ENCODE data around the gene ABCC1.

ABCC1 gene

GRCh38 chr16:15960124-15960971 is 10.9 kb downstream of the ABCC1 start:
- no peak for DNase-seq (ENCODE audit: low read depth)
- H3K4me3 ChIP-seq (ENCODE audit: low read depth, low read length): no peak overlapping the region
- TF ChIP-seq, protein P1, sequence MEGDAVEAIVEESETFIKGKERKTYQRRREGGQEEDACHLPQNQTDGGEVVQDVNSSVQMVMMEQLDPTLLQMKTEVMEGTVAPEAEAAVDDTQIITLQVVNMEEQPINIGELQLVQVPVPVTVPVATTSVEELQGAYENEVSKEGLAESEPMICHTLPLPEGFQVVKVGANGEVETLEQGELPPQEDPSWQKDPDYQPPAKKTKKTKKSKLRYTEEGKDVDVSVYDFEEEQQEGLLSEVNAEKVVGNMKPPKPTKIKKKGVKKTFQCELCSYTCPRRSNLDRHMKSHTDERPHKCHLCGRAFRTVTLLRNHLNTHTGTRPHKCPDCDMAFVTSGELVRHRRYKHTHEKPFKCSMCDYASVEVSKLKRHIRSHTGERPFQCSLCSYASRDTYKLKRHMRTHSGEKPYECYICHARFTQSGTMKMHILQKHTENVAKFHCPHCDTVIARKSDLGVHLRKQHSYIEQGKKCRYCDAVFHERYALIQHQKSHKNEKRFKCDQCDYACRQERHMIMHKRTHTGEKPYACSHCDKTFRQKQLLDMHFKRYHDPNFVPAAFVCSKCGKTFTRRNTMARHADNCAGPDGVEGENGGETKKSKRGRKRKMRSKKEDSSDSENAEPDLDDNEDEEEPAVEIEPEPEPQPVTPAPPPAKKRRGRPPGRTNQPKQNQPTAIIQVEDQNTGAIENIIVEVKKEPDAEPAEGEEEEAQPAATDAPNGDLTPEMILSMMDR (IDR thresholded peaks at IDR 0.05; ENCODE audit: control insufficient read depth, extremely low read depth, insufficient read depth): no peak

- TF ChIP-seq, protein P1 (IDR thresholded peaks at IDR 0.05; ENCODE audit: control insufficient read depth, extremely low read depth, insufficient read depth): no peak
- no peak overlapping the region for H3K4me3 ChIP-seq (ENCODE audit: low read depth, low read length)
- no peak for DNase-seq (ENCODE audit: low read depth)
Measured at GRCh38 chr16:15961060-15961511, 11.7 kb downstream of the ABCC1 start.

- no peak overlapping the region for H3K4me3 ChIP-seq (ENCODE audit: low read depth, low read length)
- TF ChIP-seq, protein P1 (IDR thresholded peaks at IDR 0.05; ENCODE audit: control insufficient read depth, extremely low read depth, insufficient read depth): no peak
- DNase-seq (ENCODE audit: low read depth): no peak
Measured at GRCh38 chr16:15961571-15962090, 12.2 kb downstream of the ABCC1 start.

GRCh38 chr16:15963307-15963910 is 14.0 kb downstream of the ABCC1 start:
- TF ChIP-seq, protein P1 (IDR thresholded peaks at IDR 0.05; ENCODE audit: control insufficient read depth, extremely low read depth, insufficient read depth): no peak
- DNase-seq (ENCODE audit: low read depth): no peak
- no peak overlapping the region for H3K4me3 ChIP-seq (ENCODE audit: low read depth, low read length)

DNA sequence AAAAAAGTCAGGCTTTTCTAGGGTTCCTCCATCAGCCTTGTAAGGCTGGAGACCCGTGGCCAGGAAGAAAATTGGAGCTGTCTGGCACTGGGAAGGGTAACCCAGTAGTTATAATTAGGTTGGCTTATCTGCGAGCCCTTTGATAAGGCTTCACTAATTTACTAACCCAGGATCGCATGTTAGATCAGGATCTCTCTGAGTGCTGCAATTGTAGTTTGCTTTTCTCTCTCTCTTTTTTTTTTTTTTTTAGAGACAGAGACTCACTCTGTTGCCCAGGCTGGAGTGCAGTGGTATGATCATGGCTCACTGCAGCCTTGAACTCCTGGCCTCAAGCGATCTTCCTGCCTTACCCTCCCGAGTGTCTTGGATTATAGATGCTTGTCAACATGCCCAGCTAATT is 17.0 kb downstream of the ABCC1 start:
- TF ChIP-seq, protein P1 (IDR thresholded peaks at IDR 0.05; ENCODE audit: control insufficient read depth, extremely low read depth, insufficient read depth): no peak
- no peak overlapping the region for H3K4me3 ChIP-seq (ENCODE audit: low read depth, low read length)
- no peak for DNase-seq (ENCODE audit: low read depth)

DNA sequence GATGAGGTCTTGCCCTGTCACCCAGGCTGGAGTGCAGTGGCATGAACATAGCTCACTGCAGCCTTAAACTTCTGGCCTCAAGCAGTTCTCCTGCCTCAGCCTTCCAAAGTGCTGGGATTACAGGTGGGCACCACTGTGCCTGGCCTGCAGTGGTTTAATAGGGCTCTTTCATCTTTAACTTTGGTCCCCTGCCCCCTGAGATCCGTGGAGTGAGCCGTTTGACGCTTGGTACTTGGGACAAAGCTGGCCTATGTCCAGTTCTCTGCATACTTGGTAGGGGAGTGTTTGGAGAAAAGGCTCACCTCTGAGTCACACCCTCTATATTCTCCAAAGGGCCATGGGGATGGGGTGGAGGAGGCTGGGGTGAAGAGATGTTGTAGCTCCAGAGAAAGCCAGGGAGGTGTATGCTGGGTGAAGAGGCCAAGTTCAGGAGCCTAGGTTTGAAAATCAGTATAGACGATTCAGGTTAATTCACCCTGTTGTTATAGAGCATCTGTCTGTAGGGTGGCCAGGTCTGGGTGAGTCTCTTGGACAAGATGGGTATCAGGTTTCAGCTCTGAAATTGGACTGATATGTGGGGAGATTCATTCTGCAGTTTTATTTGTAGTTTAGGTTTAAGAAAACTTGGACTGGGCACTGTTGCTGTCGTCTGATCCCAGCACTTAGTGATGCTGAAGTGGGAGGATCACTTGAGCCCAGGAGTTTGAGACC is 17.6 kb downstream of the ABCC1 start:
- no peak for DNase-seq (ENCODE audit: low read depth)
- TF ChIP-seq, protein P1 (IDR thresholded peaks at IDR 0.05; ENCODE audit: control insufficient read depth, extremely low read depth, insufficient read depth): no peak
- H3K4me3 ChIP-seq (ENCODE audit: low read depth, low read length): no peak overlapping the region
